Measurements from ENCODE around the gene MAP7.
"Not testable (repeated sequence)": the region's sequence is repeated elsewhere in the genome, so short reads cannot be mapped to it uniquely, and the experiment has no call there.

Gene MAP7

DNA sequence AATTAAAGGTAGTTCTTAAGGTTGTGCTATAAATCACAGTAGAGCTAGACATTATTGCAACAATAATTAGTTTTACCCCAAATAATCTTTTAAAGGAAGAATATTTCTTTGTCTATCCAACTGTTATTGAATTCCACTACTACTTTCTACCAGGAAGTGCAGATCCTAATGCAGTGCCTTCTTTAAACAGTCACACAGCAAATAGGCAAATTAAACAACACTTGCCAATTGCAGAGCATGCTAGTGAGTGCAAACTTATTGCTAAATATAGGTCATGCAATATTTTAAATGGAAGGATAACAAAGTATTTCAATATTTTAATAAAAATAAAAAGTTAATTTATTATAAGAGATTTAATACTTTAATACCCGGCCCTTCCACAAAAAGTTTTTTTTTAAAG, 153.3 kb downstream of the MAP7 start:
- Histone ChIP-seq H3K4me1 (ENCODE audit: control insufficient read depth, insufficient read depth, low read length, unreplicated experiment) (peaks cover 3% of the 10 kb centered on the region), H3K79me2 (ENCODE audit: control insufficient read depth, insufficient read depth, low read length, unreplicated experiment) (no peaks in the 10 kb centered on the region), H3K4me3 (ENCODE audit: low read depth, low read length) (no peak overlapping the region), H3K27me3 (ENCODE audit: insufficient read depth, low read length) (no peaks in the 10 kb centered on the region), H2AFZ (ENCODE audit: low read length, unreplicated experiment) (no peak overlapping the region), H3K36me3 (ENCODE audit: insufficient read depth, low read length) (no peaks in the 10 kb centered on the region), H3K27ac (ENCODE audit: low read depth, low read length) (no peak overlapping the region)

DNA sequence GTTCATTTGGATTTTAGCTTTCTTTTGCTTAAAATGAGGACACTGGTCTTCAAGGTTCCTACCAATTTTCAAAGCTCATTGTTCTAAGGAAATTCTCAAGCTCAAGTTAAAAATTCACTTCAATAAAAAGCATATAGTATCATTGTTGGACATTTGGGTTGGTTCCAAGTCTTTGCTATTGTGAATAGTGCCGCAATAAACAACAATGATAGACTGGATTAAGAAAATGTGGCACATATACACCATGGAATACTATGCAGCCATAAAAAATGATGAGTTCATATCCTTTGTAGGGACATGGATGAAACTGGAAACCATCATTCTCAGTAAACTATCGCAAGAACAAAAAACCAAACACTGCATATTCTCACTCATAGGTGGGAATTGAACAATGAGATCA, 159.3 kb downstream of the MAP7 start:
- not testable (repeated sequence) for H3K4me1 ChIP-seq (ENCODE audit: control insufficient read depth, insufficient read depth, low read length, unreplicated experiment); H3K79me2 ChIP-seq (ENCODE audit: control insufficient read depth, insufficient read depth, low read length, unreplicated experiment); H3K36me3 ChIP-seq (ENCODE audit: insufficient read depth, low read length); H3K27me3 ChIP-seq (ENCODE audit: insufficient read depth, low read length); H3K27ac ChIP-seq (ENCODE audit: low read depth, low read length); H2AFZ ChIP-seq (ENCODE audit: low read length, unreplicated experiment); H3K4me3 ChIP-seq (ENCODE audit: low read depth, low read length)

GRCh38 chr6:136387316-136387715, 162.9 kb downstream of the MAP7 start:
- H3K27ac ChIP-seq (ENCODE audit: low read depth, low read length), result no peak overlapping the region
- H3K27me3 ChIP-seq (ENCODE audit: insufficient read depth, low read length), result peaks cover 5% of the 10 kb centered on the region; the same call in 1 of the 2 replicates
- H2AFZ ChIP-seq (ENCODE audit: low read length, unreplicated experiment), result no peak overlapping the region
- no peaks in the 10 kb centered on the region for H3K36me3 ChIP-seq (ENCODE audit: insufficient read depth, low read length)
- no peak overlapping the region for H3K4me3 ChIP-seq (ENCODE audit: low read depth, low read length)
- no peaks in the 10 kb centered on the region for H3K79me2 ChIP-seq (ENCODE audit: control insufficient read depth, insufficient read depth, low read length, unreplicated experiment)
- no peaks in the 10 kb centered on the region for H3K4me1 ChIP-seq (ENCODE audit: control insufficient read depth, insufficient read depth, low read length, unreplicated experiment)

- H3K79me2 ChIP-seq (ENCODE audit: control insufficient read depth, insufficient read depth, low read length, unreplicated experiment), result no peaks in the 10 kb centered on the region
- H3K27me3 ChIP-seq (ENCODE audit: insufficient read depth, low read length), result no peaks in the 10 kb centered on the region
- no peak overlapping the region for H3K4me3 ChIP-seq (ENCODE audit: low read depth, low read length)
- no peaks in the 10 kb centered on the region for H3K4me1 ChIP-seq (ENCODE audit: control insufficient read depth, insufficient read depth, low read length, unreplicated experiment)
- no peaks in the 10 kb centered on the region for H3K36me3 ChIP-seq (ENCODE audit: insufficient read depth, low read length)
- no peak overlapping the region for H3K27ac ChIP-seq (ENCODE audit: low read depth, low read length)
- no peak overlapping the region for H2AFZ ChIP-seq (ENCODE audit: low read length, unreplicated experiment)
Measured at GRCh38 chr6:136383268-136383937, 166.8 kb downstream of the MAP7 start.

GRCh38 chr6:136382676-136383252, 167.5 kb downstream of the MAP7 start:
- Histone ChIP-seq H3K4me1 (ENCODE audit: control insufficient read depth, insufficient read depth, low read length, unreplicated experiment) (no peaks in the 10 kb centered on the region), H3K4me3 (ENCODE audit: low read depth, low read length) (no peak overlapping the region), H3K36me3 (ENCODE audit: insufficient read depth, low read length) (no peaks in the 10 kb centered on the region), H2AFZ (ENCODE audit: low read length, unreplicated experiment) (no peak overlapping the region), H3K27me3 (ENCODE audit: insufficient read depth, low read length) (no peaks in the 10 kb centered on the region), H3K79me2 (ENCODE audit: control insufficient read depth, insufficient read depth, low read length, unreplicated experiment) (no peaks in the 10 kb centered on the region), H3K27ac (ENCODE audit: low read depth, low read length) (no peak overlapping the region)

DNA sequence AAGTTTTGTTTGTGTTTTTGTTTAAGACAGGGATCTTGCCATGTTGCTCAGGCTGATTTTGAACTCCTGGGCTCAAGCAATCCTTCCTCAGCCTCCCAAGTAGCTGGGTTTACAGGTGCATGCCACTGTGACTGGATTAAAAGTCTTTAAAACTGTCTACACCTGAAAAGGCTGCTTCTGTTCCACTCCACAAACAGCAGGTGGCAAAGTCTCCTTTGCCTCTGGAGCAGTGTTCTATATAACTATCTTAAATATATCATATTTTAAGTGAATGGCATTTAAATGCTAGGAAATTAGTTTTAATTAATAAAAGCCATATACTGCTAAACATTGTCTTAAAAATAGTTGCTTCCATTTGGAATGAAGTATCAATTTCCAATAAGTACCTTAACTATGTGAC, 171.3 kb downstream of the MAP7 start:
- Histone ChIP-seq H3K79me2 (ENCODE audit: control insufficient read depth, insufficient read depth, low read length, unreplicated experiment) (no peaks in the 10 kb centered on the region), H3K27me3 (ENCODE audit: insufficient read depth, low read length) (peaks cover 16% of the 10 kb centered on the region), H3K36me3 (ENCODE audit: insufficient read depth, low read length) (no peaks in the 10 kb centered on the region), H3K4me1 (ENCODE audit: control insufficient read depth, insufficient read depth, low read length, unreplicated experiment) (no peaks in the 10 kb centered on the region), H2AFZ (ENCODE audit: low read length, unreplicated experiment) (no peak overlapping the region), H3K4me3 (ENCODE audit: low read depth, low read length) (no peak overlapping the region), H3K27ac (ENCODE audit: low read depth, low read length) (no peak overlapping the region)

GRCh38 chr6:136375836-136376235, 174.4 kb downstream of the MAP7 start:
- H3K79me2 ChIP-seq (ENCODE audit: control insufficient read depth, insufficient read depth, low read length, unreplicated experiment); H3K27ac ChIP-seq (ENCODE audit: low read depth, low read length); H2AFZ ChIP-seq (ENCODE audit: low read length, unreplicated experiment); H3K36me3 ChIP-seq (ENCODE audit: insufficient read depth, low read length); H3K4me3 ChIP-seq (ENCODE audit: low read depth, low read length); H3K4me1 ChIP-seq (ENCODE audit: control insufficient read depth, insufficient read depth, low read length, unreplicated experiment): not testable (repeated sequence)
- peaks cover 24% of the 10 kb centered on the region for H3K27me3 ChIP-seq (ENCODE audit: insufficient read depth, low read length)

DNA sequence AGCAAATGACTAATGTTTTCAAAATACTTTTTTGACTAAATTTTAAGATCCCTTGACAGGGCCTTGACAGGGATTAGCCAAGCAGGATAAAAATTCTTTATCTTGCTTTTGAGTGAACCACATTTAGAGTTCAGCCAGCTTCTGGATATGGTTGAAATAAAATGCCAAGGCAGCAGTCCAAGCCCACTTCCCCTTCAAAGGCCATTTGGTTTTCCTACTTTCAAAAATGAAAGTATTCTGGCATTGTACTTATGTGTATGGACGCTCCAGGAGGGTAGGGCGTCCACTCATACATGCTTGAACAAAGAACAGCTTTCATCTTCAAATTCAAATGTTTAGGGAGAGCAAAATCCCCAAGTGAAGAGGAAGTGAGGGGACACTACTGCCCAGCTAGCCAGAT, 178.3 kb downstream of the MAP7 start:
- peaks cover 32% of the 10 kb centered on the region for H3K27me3 ChIP-seq (ENCODE audit: insufficient read depth, low read length)

DNA sequence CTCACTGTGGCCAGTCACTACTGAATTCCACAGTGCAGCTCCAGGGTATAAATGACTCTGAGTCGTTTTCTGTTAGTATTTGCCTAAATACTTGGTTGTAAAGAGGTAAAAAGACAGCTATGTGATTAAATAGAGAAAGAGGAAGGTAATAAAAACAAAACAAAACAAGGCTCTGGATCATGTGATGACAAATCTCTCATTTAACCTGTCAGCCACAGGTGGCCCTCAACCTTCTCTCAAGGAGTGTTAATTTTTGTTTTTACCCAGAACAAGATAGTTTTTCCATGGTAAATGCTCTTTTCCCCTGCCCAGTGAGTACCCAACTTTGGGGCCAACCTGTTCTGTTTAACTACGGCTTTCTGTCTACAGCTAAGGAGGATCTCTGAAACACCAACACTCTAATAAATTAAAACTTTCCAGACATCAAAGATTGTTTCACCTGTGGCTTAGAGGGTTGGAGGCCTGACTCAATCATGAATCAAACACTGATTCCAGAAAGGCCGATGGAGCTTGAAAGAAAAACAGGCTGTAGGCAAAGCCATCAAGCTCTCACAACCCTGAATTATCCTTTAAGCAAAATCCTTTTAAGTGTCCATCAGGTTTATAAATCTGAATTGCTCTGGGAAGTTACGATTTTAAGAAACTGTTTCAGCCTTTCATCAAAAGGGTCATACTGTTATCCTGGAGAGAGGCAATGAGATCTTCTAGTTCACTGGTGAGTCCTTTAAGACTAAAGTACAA, 179.1 kb downstream of the MAP7 start:
- Histone ChIP-seq H3K4me3 (ENCODE audit: low read depth, low read length) (no peak overlapping the region), H3K79me2 (ENCODE audit: control insufficient read depth, insufficient read depth, low read length, unreplicated experiment) (no peaks in the 10 kb centered on the region), H3K36me3 (ENCODE audit: insufficient read depth, low read length) (no peaks in the 10 kb centered on the region), H3K27ac (ENCODE audit: low read depth, low read length) (no peak overlapping the region), H3K4me1 (ENCODE audit: control insufficient read depth, insufficient read depth, low read length, unreplicated experiment) (no peaks in the 10 kb centered on the region), H2AFZ (ENCODE audit: low read length, unreplicated experiment) (no peak overlapping the region), H3K27me3 (ENCODE audit: insufficient read depth, low read length) (peaks cover 27% of the 10 kb centered on the region)

More for the DNA sequence above, 178.3 kb downstream of the MAP7 start:
- Histone ChIP-seq H3K4me1 (ENCODE audit: control insufficient read depth, insufficient read depth, low read length, unreplicated experiment) (no peaks in the 10 kb centered on the region), H3K27ac (ENCODE audit: low read depth, low read length) (no peak overlapping the region), H2AFZ (ENCODE audit: low read length, unreplicated experiment) (no peak overlapping the region), H3K4me3 (ENCODE audit: low read depth, low read length) (no peak overlapping the region), H3K36me3 (ENCODE audit: insufficient read depth, low read length) (no peaks in the 10 kb centered on the region), H3K79me2 (ENCODE audit: control insufficient read depth, insufficient read depth, low read length, unreplicated experiment) (no peaks in the 10 kb centered on the region)

DNA sequence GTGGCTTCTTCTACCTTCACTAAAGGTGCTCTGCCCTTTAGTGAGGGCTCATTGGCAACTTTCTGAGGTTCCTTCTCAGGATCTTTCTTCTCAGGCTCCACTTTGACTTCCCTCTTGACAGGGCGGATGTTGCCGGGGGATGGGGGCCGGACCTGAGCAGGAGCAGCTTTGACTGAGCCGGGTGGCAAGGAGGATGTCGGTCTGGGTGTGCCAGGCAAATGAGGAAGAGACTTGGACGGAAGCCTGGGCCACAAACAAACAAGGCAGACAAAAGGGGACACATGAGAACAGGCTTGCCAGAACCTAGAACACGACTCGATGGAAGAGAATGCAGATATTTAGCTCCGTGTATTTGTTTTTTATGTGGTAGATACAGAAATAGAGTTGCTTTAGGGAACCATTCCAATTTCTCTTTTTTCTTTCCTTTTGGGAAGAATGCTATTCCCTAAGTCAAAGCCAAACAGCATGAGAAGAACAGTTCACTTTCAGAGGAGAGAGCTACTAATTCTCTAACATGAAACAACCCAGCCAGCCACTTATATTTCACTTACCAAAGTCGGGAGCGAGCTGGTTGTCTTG, 184.4 kb downstream of the MAP7 start:
- no peak overlapping the region for H3K4me3 ChIP-seq (ENCODE audit: low read depth, low read length)
- no peaks in the 10 kb centered on the region for H3K4me1 ChIP-seq (ENCODE audit: control insufficient read depth, insufficient read depth, low read length, unreplicated experiment)
- no peak overlapping the region for H2AFZ ChIP-seq (ENCODE audit: low read length, unreplicated experiment)
- H3K79me2 ChIP-seq (ENCODE audit: control insufficient read depth, insufficient read depth, low read length, unreplicated experiment), result no peaks in the 10 kb centered on the region
- H3K36me3 ChIP-seq (ENCODE audit: insufficient read depth, low read length), result no peaks in the 10 kb centered on the region
- H3K27ac ChIP-seq (ENCODE audit: low read depth, low read length), result no peak overlapping the region
- peaks cover 37% of the 10 kb centered on the region for H3K27me3 ChIP-seq (ENCODE audit: insufficient read depth, low read length)
